GM08714 (cell line): ENCODE results near the gene BLOC1S2.
"Not testable (repeated sequence)": the region's sequence is repeated elsewhere in the genome, so short reads cannot be mapped to it uniquely, and the experiment has no call there.

Experiments
- H3K4me3 ChIP-seq: fragments of 200-500 bp; sonication (Bioruptor generic); 2 replicates; pipeline ENCODE4 v1.5.1; 2014; ENCODE audit warnings: mild to moderate bottlenecking, low read length, inconsistent platforms
- ZNF274 ChIP-seq: IDR thresholded peaks from 2 replicates; pipeline ENCODE4 v1.6.1; 2012; ENCODE audit warnings: mild to moderate bottlenecking, low read depth, low read length

BLOC1S2 gene

GRCh38 chr10:100306861-100307260, 20.4 kb upstream of the BLOC1S2 start:
- no peak overlapping the region for H3K4me3 ChIP-seq
- TF ChIP-seq ZNF274, result no peak

- H3K4me3 ChIP-seq, result no peak overlapping the region
- no peak for TF ChIP-seq ZNF274
Observed at GRCh38 chr10:100304414-100304813, 17.9 kb upstream of the BLOC1S2 start.

- TF ChIP-seq ZNF274, result no peak
- H3K4me3 ChIP-seq, result no peak overlapping the region
Observed at GRCh38 chr10:100303724-100304319, 17.3 kb upstream of the BLOC1S2 start.

GRCh38 chr10:100301123-100301522, 14.6 kb upstream of the BLOC1S2 start:
- H3K4me3 ChIP-seq, result not testable (repeated sequence)

GRCh38 chr10:100297242-100297641, 10.8 kb upstream of the BLOC1S2 start:
- TF ChIP-seq ZNF274, result no peak
- no peak overlapping the region for H3K4me3 ChIP-seq

GRCh38 chr10:100293066-100293465, 6.6 kb upstream of the BLOC1S2 start:
- H3K4me3 ChIP-seq, result no peak overlapping the region

GRCh38 chr10:100292300-100292699, 5.8 kb upstream of the BLOC1S2 start:
- H3K4me3 ChIP-seq, result not testable (repeated sequence)

More at GRCh38 chr10:100293066-100293465, 6.6 kb upstream of the BLOC1S2 start:
- TF ChIP-seq ZNF274, result no peak

- no peak for TF ChIP-seq ZNF274
Observed at GRCh38 chr10:100291356-100291755, 4.9 kb upstream of the BLOC1S2 start.

GRCh38 chr10:100289641-100290040, 3.2 kb upstream of the BLOC1S2 start:
- no peak for TF ChIP-seq ZNF274
- H3K4me3 ChIP-seq, result no peak overlapping the region

More at GRCh38 chr10:100291356-100291755, 4.9 kb upstream of the BLOC1S2 start:
- no peak overlapping the region for H3K4me3 ChIP-seq

GRCh38 chr10:100288196-100288595, 1.7 kb upstream of the BLOC1S2 start:
- TF ChIP-seq ZNF274, result no peak
- no peak overlapping the region for H3K4me3 ChIP-seq

- no peak for TF ChIP-seq ZNF274
- no peak overlapping the region for H3K4me3 ChIP-seq
Observed at GRCh38 chr10:100287756-100288155, 1.3 kb upstream of the BLOC1S2 start.

- peak overlapping the region; percentile 91 for H3K4me3 ChIP-seq
Observed at GRCh38 chr10:100285326-100285725, 1.2 kb downstream of the BLOC1S2 start.

GRCh38 chr10:100282907-100283306, 3.6 kb downstream of the BLOC1S2 start:
- TF ChIP-seq ZNF274, result no peak
- no peak overlapping the region for H3K4me3 ChIP-seq

GRCh38 chr10:100276971-100277370, 9.5 kb downstream of the BLOC1S2 start:
- H3K4me3 ChIP-seq, result not testable (repeated sequence)

- H3K4me3 ChIP-seq, result peak within 1 kb of the TSS; percentile 94
Observed at GRCh38 chr10:100267239-100268104, 19.0 kb downstream of the BLOC1S2 start, which contains the start of gene CWF19L1. Gene CWF19L1 (minus strand): TSS chr10:100267638. CDS start chr10:100267593, 45 bp downstream.

More at GRCh38 chr10:100267239-100268104, 19.0 kb downstream of the BLOC1S2 start, which contains the start of gene CWF19L1:
- TF ChIP-seq ZNF274, result no peak
